ENCODE data around the gene NPPC.

Gene NPPC

GRCh38 chr2:231925303-231926179 is 655 bp downstream of the NPPC start:
- TF ChIP-seq GLIS3 (CRISPR knock-in tag; IDR thresholded peaks at IDR 0.05) (no peak), ZNF8 (CRISPR knock-in tag; IDR thresholded peaks at IDR 0.05) (no peak), SNAI2 (CRISPR knock-in tag; IDR thresholded peaks at IDR 0.05) (no peak), CSDC2 (CRISPR knock-in tag; IDR thresholded peaks at IDR 0.05) (no peak), TSHZ2 (CRISPR knock-in tag; IDR thresholded peaks at IDR 0.05) (no peak), ZNF565 (CRISPR knock-in tag; conservative IDR thresholded peaks at IDR 0.05; ENCODE audit: low read depth) (no peak), CSRNP3 (CRISPR knock-in tag; IDR thresholded peaks at IDR 0.05) (no peak), POU6F1 (CRISPR knock-in tag; IDR thresholded peaks at IDR 0.05; ENCODE audit: borderline replicate concordance, low read depth) (no peak), TCF4 (CRISPR knock-in tag; IDR thresholded peaks at IDR 0.05; ENCODE audit: borderline replicate concordance) (no peak), BACH2 (CRISPR knock-in tag; IDR thresholded peaks at IDR 0.05; ENCODE audit: borderline replicate concordance) (no peak), ZNF70 (CRISPR knock-in tag; IDR thresholded peaks at IDR 0.05) (no peak), CREB5 (CRISPR knock-in tag; IDR thresholded peaks at IDR 0.05; ENCODE audit: low read depth) (no peak), PATZ1 (CRISPR knock-in tag; IDR thresholded peaks at IDR 0.05; ENCODE audit: borderline replicate concordance) (no peak), OSR1 (CRISPR knock-in tag; IDR thresholded peaks at IDR 0.05) (no peak), ZFP3 (CRISPR knock-in tag; IDR thresholded peaks at IDR 0.05) (no peak), RARB (CRISPR knock-in tag; IDR thresholded peaks at IDR 0.05) (no peak), PPARA (CRISPR knock-in tag; IDR thresholded peaks at IDR 0.05; ENCODE audit: borderline replicate concordance) (no peak)
- peak; percentile 93 for ATAC-seq

DNA sequence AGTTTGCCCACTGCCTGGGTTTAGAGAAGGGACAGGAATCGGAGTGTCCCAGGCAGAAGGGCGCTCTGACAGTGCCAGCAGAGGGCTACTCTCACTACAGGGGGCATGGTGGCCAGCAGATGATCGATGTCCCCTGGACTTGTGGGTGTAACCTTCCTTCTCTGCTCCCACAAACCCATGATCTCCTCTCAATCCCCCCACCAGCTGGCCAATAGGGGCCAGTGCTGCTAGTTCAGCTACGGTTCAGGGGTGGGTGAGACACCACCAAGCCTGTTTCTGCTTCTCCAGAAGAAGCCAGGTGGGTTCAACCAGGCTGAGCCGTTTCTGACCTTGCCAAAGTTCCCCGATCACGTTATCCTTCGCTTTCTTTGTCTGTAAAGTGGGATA is 1.3 kb downstream of the NPPC start:
- peak; percentile 8 for ATAC-seq

More for the DNA sequence above, 1.3 kb downstream of the NPPC start:
- TF ChIP-seq ESRRG (CRISPR knock-in tag; IDR thresholded peaks at IDR 0.05) (no peak), TSHZ2 (CRISPR knock-in tag; IDR thresholded peaks at IDR 0.05) (no peak), OSR1 (CRISPR knock-in tag; IDR thresholded peaks at IDR 0.05) (no peak), ISL1 (CRISPR knock-in tag; IDR thresholded peaks at IDR 0.05) (no peak), ZNF565 (CRISPR knock-in tag; conservative IDR thresholded peaks at IDR 0.05; ENCODE audit: low read depth) (no peak), TOX (CRISPR knock-in tag; IDR thresholded peaks at IDR 0.05; ENCODE audit: borderline replicate concordance) (no peak), ZFP30 (CRISPR knock-in tag; IDR thresholded peaks at IDR 0.05) (no peak), BACH2 (CRISPR knock-in tag; IDR thresholded peaks at IDR 0.05; ENCODE audit: borderline replicate concordance) (no peak), POU6F1 (CRISPR knock-in tag; IDR thresholded peaks at IDR 0.05; ENCODE audit: borderline replicate concordance, low read depth) (no peak), TCF4 (CRISPR knock-in tag; IDR thresholded peaks at IDR 0.05; ENCODE audit: borderline replicate concordance) (no peak), GLIS3 (CRISPR knock-in tag; IDR thresholded peaks at IDR 0.05) (no peak), PPARA (CRISPR knock-in tag; IDR thresholded peaks at IDR 0.05; ENCODE audit: borderline replicate concordance) (no peak), ARNTL (CRISPR knock-in tag; IDR thresholded peaks at IDR 0.05; ENCODE audit: borderline replicate concordance, low read depth) (no peak)

All from SK-N-SH treated with all-trans-retinoic acid at 6 μM for 48 hours (cell line).